T-cell (primary cell): ENCODE measurements around the gene FUT2. TPM values are rescaled to one million over a fixed set of nuclear protein-coding genes. Genes with fewer than 3 reads are reported as not detected.

Experiments used
- ATAC-seq, 4 experiments: fragments of 200-7000 bp in 3 of 4; fragments of 150-1000 bp in 1 of 4; cut with Tn5 transposase; replicated peaks in 1 of 4; 1 replicate in 3 of 4; 2 replicates in 1 of 4; pipeline ENCODE4 v1.10.0; 2021; ENCODE audit warnings: moderate library complexity in 3 of 4, mild to moderate bottlenecking in 2 of 4, moderate number of reproducible peaks in 1 of 4
- CTCF ChIA-PET, 2 donors: fragments of 300-600 bp; sonication (Branson Sonifier 250); formaldehyde crosslinking; loops; one replicate each; lab custom pipeline; 2022; ENCODE audit warnings: antibody characterized with exemption in 2 of 2; lab: Charles Lee
- POLR2A ChIA-PET, 2 donors: fragments of 300-600 bp; sonication (Branson Sonifier 250); formaldehyde crosslinking; loops; one replicate each; lab custom pipeline; 2022; ENCODE audit warnings: antibody characterized with exemption in 2 of 2; lab: Charles Lee
- DNase-seq, 35 experiments: peaks; one replicate each; pipeline versions ENCODE4 v3.0.0 to v3.0.0-alpha.2; 2013 to 2023
- H3K27ac ChIP-seq: one replicate; pipeline ENCODE4 v1.5.1; 2013; ENCODE audit warnings: low read length
- H3K27me3 ChIP-seq, 2 experiments: replicated peaks in 1 of 2; 1 replicate in 1 of 2; 2 replicates in 1 of 2; pipeline versions ENCODE4 v1.6.1 to v1.7.0; 2013; ENCODE audit warnings: low read length in 1 of 2, mixed read lengths in 1 of 2; ENCODE audit not compliant: control insufficient read depth in 2 of 2, insufficient read depth in 2 of 2; ENCODE audit errors: extremely low read depth in 1 of 2
- H3K36me3 ChIP-seq, 2 donors: 1 replicate in 1 of 2; 2 replicates in 1 of 2; pipeline versions ENCODE4 v1.6.1 to v1.7.0; 2013; ENCODE audit warnings: low read length in 1 of 2; ENCODE audit not compliant: control insufficient read depth in 2 of 2, insufficient read depth in 1 of 2; ENCODE audit errors: extremely low read depth in 1 of 2
- H3K4me1 ChIP-seq, 2 experiments: 1 replicate in 1 of 2; 2 replicates in 1 of 2; pipeline versions ENCODE4 v1.6.1 to v1.7.0; 2013; ENCODE audit warnings: low read length in 2 of 2, mixed read lengths in 1 of 2; ENCODE audit not compliant: insufficient read depth in 2 of 2, control insufficient read depth in 1 of 2; ENCODE audit errors: extremely low read depth in 1 of 2
- H3K4me3 ChIP-seq, 2 donors: 1 replicate in 1 of 2; 2 replicates in 1 of 2; pipeline versions ENCODE4 v1.5.1 to v1.7.0; 2013; ENCODE audit warnings: mild to moderate bottlenecking in 2 of 2, low read length in 1 of 2, moderate library complexity in 1 of 2; ENCODE audit not compliant: control insufficient read depth in 1 of 2; ENCODE audit errors: extremely low read depth in 1 of 2
- H3K9me3 ChIP-seq: 2 replicates; pipeline ENCODE4 v1.7.0; 2013
- H3K27ac Mint-ChIP-seq, 2 donors: one replicate each; pipeline ENCODE4 v1.8.0; 2020 to 2021; ENCODE audit warnings: mild to moderate bottlenecking in 2 of 2, mixed read lengths in 2 of 2
- H3K27me3 Mint-ChIP-seq, 2 donors: one replicate each; pipeline ENCODE4 v1.8.0; 2021 to 2022; ENCODE audit warnings: mixed read lengths in 2 of 2
- H3K36me3 Mint-ChIP-seq: one replicate; pipeline ENCODE4 v1.8.0; 2021; ENCODE audit warnings: mixed read lengths
- H3K4me1 Mint-ChIP-seq, 3 donors: one replicate each; pipeline ENCODE4 v1.8.0; 2020 to 2022; ENCODE audit warnings: mixed read lengths in 3 of 3, mild to moderate bottlenecking in 1 of 3
- H3K4me3 Mint-ChIP-seq, 3 donors: one replicate each; pipeline ENCODE4 v1.8.0; 2020 to 2022; ENCODE audit warnings: mild to moderate bottlenecking in 3 of 3, mixed read lengths in 3 of 3, moderate library complexity in 3 of 3
- H3K9me3 Mint-ChIP-seq, 3 donors: one replicate each; pipeline ENCODE4 v1.8.0; 2020 to 2022; ENCODE audit warnings: mixed read lengths in 3 of 3
- WGBS: methylation state at CpG from one replicate; pipeline ENCODE4 v1.1.5; 2013; ENCODE audit warnings: missing lambda C conversion rate; ENCODE audit not compliant: insufficient coverage; 5-methylcytosine and 5-hydroxymethylcytosine counted together
- total RNA-seq, 35 experiments: library from RNA in 6 of 35; stranded (reverse) in 6 of 35; fragments of 120-200 nt in 1 of 35; gene quantifications; one replicate each; pipeline versions ENCODE4 v1.2.1 to v1.2.4 and lab custom pipeline; 2013 to 2026

Gene FUT2
- total RNA-seq, 5 donors from 2014 or later (not counting 1 experiment from before 2014, with no cell fraction given): 0.16 TPM; not detected in 4

GRCh38 chr19:48705431-48705830 is 9.7 kb downstream of the FUT2 start:
- Mint-ChIP-seq H3K27ac (no peak overlapping the region), H3K27me3 (no peaks in the 10 kb centered on the region), H3K9me3 (no peaks in the 10 kb centered on the region), H3K36me3 (peaks cover 38% of the 10 kb centered on the region), H3K4me1 (peaks cover 0 to 7% (median 0%) of the 10 kb centered on the region in 3 donors), H3K4me3 (no peak overlapping the region)
- CTCF ChIA-PET: no interaction called here
- POLR2A ChIA-PET: no interaction called here
- ATAC-seq (no peak), DNase-seq (no peak)
- Histone ChIP-seq H3K36me3 (peaks cover 3 to 6% of the 10 kb centered on the region in 2 donors), H3K9me3 (no peaks in the 10 kb centered on the region), H3K27ac (no peak overlapping the region), H3K27me3 (peaks cover 0 to 4% of the 10 kb centered on the region in 2 experiments), H3K4me1 (no peaks in the 10 kb centered on the region), H3K4me3 (no peak overlapping the region)
- WGBS: no CpG with 5 or more reads among the region's 2 CpGs

GRCh38 chr19:48708471-48708870 is 12.7 kb downstream of the FUT2 start:
- DNase-seq: no peak
- peaks cover 23% of the 10 kb centered on the region for H3K36me3 Mint-ChIP-seq
- Histone ChIP-seq H3K9me3 (no peaks in the 10 kb centered on the region), H3K36me3 (peaks cover 0 to 6% of the 10 kb centered on the region in 2 donors), H3K27ac (no peak overlapping the region), H3K4me1 (peaks cover 0 to 9% of the 10 kb centered on the region in 2 experiments), H3K4me3 (no peak overlapping the region), H3K27me3 (no peaks in the 10 kb centered on the region)
- CTCF ChIA-PET: no interaction called here
- H3K27me3 Mint-ChIP-seq: no peaks in the 10 kb centered on the region
- ATAC-seq: no peak
- no peak overlapping the region for H3K4me3 Mint-ChIP-seq
- no peaks in the 10 kb centered on the region for H3K9me3 Mint-ChIP-seq
- WGBS: 96% methylated on average over 11 of the region's 11 CpGs
- H3K4me1 Mint-ChIP-seq: peaks cover 7 to 16% (median 8%) of the 10 kb centered on the region in 3 donors
- no peak overlapping the region for H3K27ac Mint-ChIP-seq
- POLR2A ChIA-PET: no interaction called here

GRCh38 chr19:48711106-48711662 is 15.4 kb downstream of the FUT2 start:
- Mint-ChIP-seq H3K9me3 (no peaks in the 10 kb centered on the region), H3K4me3 (no peak overlapping the region), H3K36me3 (peaks cover 7% of the 10 kb centered on the region), H3K4me1 (peaks cover 17 to 23% (median 20%) of the 10 kb centered on the region in 3 donors), H3K27me3 (no peaks in the 10 kb centered on the region), H3K27ac (no peak overlapping the region)
- Histone ChIP-seq H3K36me3 (peaks cover 0 to 2% of the 10 kb centered on the region in 2 donors), H3K27ac (no peak overlapping the region), H3K4me3 (no peak overlapping the region), H3K9me3 (no peaks in the 10 kb centered on the region), H3K4me1 (peaks cover 2 to 21% of the 10 kb centered on the region in 2 experiments), H3K27me3 (no peaks in the 10 kb centered on the region)
- POLR2A ChIA-PET: no interaction called here
- ATAC-seq (no peak), DNase-seq (no peak)
- CTCF ChIA-PET: interaction anchor here in 1 of 2 donors (0.7 kb wide), 1 partner anchor 308 kb away, joined by 8 read pairs; no protein-coding TSS in a partner anchor
- WGBS: 95% methylated on average over 2 of the region's 4 CpGs

- no peaks in the 10 kb centered on the region for H3K36me3 ChIP-seq
- H3K9me3 ChIP-seq: no peaks in the 10 kb centered on the region
- H3K27me3 ChIP-seq: no peaks in the 10 kb centered on the region
- H3K27ac ChIP-seq: no peak overlapping the region
- peak overlapping the region; percentile 84 to 86 (median 85) for H3K4me3 Mint-ChIP-seq
- no peaks in the 10 kb centered on the region for H3K36me3 Mint-ChIP-seq
- no peaks in the 10 kb centered on the region for H3K9me3 Mint-ChIP-seq
- H3K27ac Mint-ChIP-seq: peak overlapping the region in 1 of 2 donors; percentile 79
- peak overlapping the region; percentile 60 to 74 for H3K4me3 ChIP-seq
- peaks cover 2 to 21% of the 10 kb centered on the region in 2 experiments for H3K4me1 ChIP-seq
- POLR2A ChIA-PET: no interaction called here
- H3K4me1 Mint-ChIP-seq: peaks cover 17 to 20% (median 18%) of the 10 kb centered on the region in 3 donors
- 5% methylated on average over 13 of the region's 25 CpGs for WGBS
- CTCF ChIA-PET: interaction anchor here in 1 of 2 donors (0.5 to 0.8 kb wide), 2 partner anchors 75 to 643 kb away, joined by 3 to 7 read pairs; no protein-coding TSS in a partner anchor
- DNase-seq (peak in 1 of 35 experiments; percentile 33), ATAC-seq (no peak)
- no peaks in the 10 kb centered on the region for H3K27me3 Mint-ChIP-seq
These were observed 17.5 kb downstream of the FUT2 start for GRCh38 chr19:48713041-48713863.

GRCh38 chr19:48713864-48714755 is 18.3 kb downstream of the FUT2 start:
- Mint-ChIP-seq H3K4me1 (peaks cover 16 to 21% (median 17%) of the 10 kb centered on the region in 3 donors), H3K27me3 (no peaks in the 10 kb centered on the region), H3K36me3 (no peaks in the 10 kb centered on the region), H3K4me3 (peak overlapping the region; percentile 84 to 86 (median 85)), H3K27ac (peak overlapping the region; percentile 79 to 80), H3K9me3 (no peaks in the 10 kb centered on the region)
- Histone ChIP-seq H3K4me1 (peaks cover 2 to 21% of the 10 kb centered on the region in 2 experiments), H3K36me3 (no peaks in the 10 kb centered on the region), H3K27ac (peak overlapping the region; percentile 69), H3K9me3 (no peaks in the 10 kb centered on the region), H3K4me3 (peak overlapping the region; percentile 60 to 74), H3K27me3 (no peaks in the 10 kb centered on the region)
- POLR2A ChIA-PET: interaction anchor here in 1 of 2 donors (0.5 kb wide), 1 partner anchor 17 kb away, joined by 8 read pairs; no protein-coding TSS in a partner anchor
- CTCF ChIA-PET: interaction anchor here (0.5 to 0.7 kb wide), 2 partner anchors 22 to 114 kb away, joined by 3 to 4 read pairs; no protein-coding TSS in a partner anchor
- ATAC-seq: peak; percentile 92 to 95 (median 94)
- peak; percentile 90 to 98 (median 95) for DNase-seq
- 1% methylated on average over 57 of the region's 67 CpGs for WGBS
